Measurements from ENCODE around the gene FLOT1. TPM values are rescaled to one million over a fixed set of nuclear protein-coding genes. Genes with fewer than 3 reads are reported as not detected.

The FLOT1 gene
- total and polyA plus RNA-seq, 9 of the 15 experiments (the other 6 are each of a cell fraction or from before 2014, with no cell fraction given): 11.7 to 149 (median 118) TPM

GRCh38 chr6:30742316-30743098 is at the start of gene FLOT1 (continued):
- peak; percentile 62 to 68; a peak in 3 of 4 replicates for TF ChIP-seq MLLT1 (IDR thresholded peaks at IDR 0.05)
- TF ChIP-seq EGR1 (conservative IDR thresholded peaks at IDR 0.05): peak; percentile 99
- TF ChIP-seq NFE2 (IDR thresholded peaks at IDR 0.05; ENCODE audit: low read depth): no peak
- TF ChIP-seq FUS (optimal IDR thresholded peaks at IDR 0.05; ENCODE audit: low read depth, low read length): peak; percentile 98
- peak; percentile 84 for TF ChIP-seq ERF (CRISPR knock-in tag; IDR thresholded peaks at IDR 0.05)
- TF ChIP-seq ZBTB34 (CRISPR knock-in tag; IDR thresholded peaks at IDR 0.05): no peak
- TF ChIP-seq ZFP30 (CRISPR knock-in tag; IDR thresholded peaks at IDR 0.05; ENCODE audit: borderline replicate concordance): no peak
- no peak for TF ChIP-seq MECOM (CRISPR knock-in tag; IDR thresholded peaks at IDR 0.05)
- peak; percentile 86; the same call in 1 of the 2 replicates for TF ChIP-seq ZNF395 (CRISPR knock-in tag; IDR thresholded peaks at IDR 0.05)
- TF ChIP-seq MAFF (IDR thresholded peaks at IDR 0.05; ENCODE audit: low read length): no peak
- TF ChIP-seq XRCC3 (IDR thresholded peaks at IDR 0.05): no peak
- peak; percentile 93 for TF ChIP-seq PCBP1 (IDR thresholded peaks at IDR 0.05; ENCODE audit: low read depth, low read length, poor library complexity, severe bottlenecking)
- TF ChIP-seq HCFC1 (IDR thresholded peaks at IDR 0.05; ENCODE audit: low read depth, low read length): peak; percentile 33
- TF ChIP-seq ZNF212 (CRISPR knock-in tag; IDR thresholded peaks at IDR 0.05): peak; percentile 18; the same call in 1 of the 2 replicates
- TF ChIP-seq ARID4B (CRISPR knock-in tag; IDR thresholded peaks at IDR 0.05): peak; percentile 46
- TF ChIP-seq GTF2F1 (IDR thresholded peaks at IDR 0.05; ENCODE audit: low read depth, low read length): no peak
- TF ChIP-seq ZKSCAN8 (CRISPR knock-in tag; IDR thresholded peaks at IDR 0.05): no peak; the same call in 1 of the 2 replicates
- 0 out of 2 replicates have a peak, but pooled peaks have one; percentile 33 for TF ChIP-seq ZNF277 (CRISPR knock-in tag; IDR thresholded peaks at IDR 0.05; ENCODE audit: borderline replicate concordance)
